Femur (tissue), 1 donor: ENCODE measurements around the gene GCNT3.

Source experiments
- DNase-seq: peaks from one replicate; pipeline ENCODE4 v3.0.0-alpha.2; 2017

Gene GCNT3, protein sequence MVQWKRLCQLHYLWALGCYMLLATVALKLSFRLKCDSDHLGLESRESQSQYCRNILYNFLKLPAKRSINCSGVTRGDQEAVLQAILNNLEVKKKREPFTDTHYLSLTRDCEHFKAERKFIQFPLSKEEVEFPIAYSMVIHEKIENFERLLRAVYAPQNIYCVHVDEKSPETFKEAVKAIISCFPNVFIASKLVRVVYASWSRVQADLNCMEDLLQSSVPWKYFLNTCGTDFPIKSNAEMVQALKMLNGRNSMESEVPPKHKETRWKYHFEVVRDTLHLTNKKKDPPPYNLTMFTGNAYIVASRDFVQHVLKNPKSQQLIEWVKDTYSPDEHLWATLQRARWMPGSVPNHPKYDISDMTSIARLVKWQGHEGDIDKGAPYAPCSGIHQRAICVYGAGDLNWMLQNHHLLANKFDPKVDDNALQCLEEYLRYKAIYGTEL

DNA sequence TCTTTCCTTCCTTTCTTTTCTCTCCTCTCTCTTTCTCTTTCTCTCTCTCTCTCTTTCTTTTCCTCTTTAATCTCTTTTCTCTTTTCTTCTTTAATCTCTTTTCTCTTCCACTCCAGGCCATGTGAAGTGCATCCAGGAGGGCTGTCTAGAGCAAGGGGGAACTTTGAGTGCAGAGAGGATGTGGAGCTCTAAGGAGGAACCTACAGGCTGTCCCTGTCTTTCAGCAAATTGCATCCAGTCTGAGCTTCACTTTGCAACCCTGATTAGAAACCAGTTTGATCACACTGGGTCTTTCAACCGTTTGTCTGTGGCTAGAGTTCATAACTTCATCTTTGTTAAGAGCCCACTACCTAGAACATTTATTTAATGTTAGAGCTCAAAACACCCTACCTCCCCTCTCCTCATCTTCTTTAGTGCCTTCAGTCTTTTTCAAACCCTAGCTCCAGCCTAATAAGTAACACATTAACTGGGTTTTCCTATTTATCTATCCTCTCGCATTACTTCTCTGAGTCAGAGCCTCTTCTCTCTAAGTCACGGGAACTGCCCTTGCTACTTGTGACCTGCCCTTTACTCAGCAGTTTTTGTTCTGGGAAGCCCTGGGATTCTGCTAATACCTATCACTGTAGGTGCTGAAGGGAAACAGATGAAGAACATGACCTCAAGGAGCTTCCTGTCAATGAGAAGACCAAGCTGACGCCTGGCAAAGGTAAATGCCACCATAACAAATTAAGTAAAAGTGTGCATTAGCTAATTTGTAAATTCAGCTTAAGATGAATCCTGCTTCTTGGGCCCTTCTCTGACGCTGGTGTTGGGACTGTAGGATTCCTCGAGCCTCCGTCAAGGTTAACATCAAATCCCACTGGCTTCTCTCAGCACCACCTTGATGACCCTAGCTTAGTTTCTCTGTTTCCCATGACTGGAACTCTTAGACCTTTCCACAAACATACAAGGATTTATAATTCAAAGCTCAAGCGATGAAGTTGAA lies at the start of gene GCNT3:
GCNT3 (plus strand) TSS at position 508 of the 985 bp plus-strand sequence. CDS start 6,456 bp downstream, outside the sequence.
- DNase-seq: no peak

DNA sequence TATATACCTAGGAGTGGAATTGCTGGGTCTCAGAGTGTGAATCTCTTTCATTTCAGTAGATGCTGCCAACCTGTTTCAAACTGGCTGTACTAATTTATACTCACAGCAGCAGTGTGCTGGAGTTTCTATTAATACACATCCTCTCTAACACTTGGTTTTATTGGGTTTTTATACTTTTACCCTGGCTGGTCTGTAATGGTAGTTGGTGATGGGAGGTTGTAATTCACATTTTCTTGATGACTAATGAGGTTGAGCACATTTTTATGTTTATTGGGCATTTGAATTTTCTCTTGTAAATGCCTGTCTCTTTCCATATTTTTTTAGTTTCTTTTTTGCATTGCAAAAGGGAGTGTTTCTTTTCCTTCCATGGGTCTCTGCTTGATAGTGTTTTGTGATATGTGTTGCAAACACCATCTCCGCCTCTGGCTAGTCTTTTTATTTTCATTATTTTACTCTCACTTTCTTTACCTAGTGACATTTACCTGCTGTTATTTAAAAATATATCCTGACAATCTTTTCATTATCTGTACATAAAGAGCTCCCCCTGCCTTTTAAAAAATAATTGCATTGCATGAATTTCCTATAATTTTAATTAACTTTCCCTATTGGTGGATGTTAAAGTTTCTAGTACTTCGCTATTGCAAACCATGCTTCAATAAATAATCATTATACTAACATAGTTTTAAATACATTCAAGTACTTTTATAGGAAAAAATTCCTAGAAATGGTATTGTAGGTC lies 49.0 kb upstream of the GCNT3 start:
- no peak for DNase-seq

DNA sequence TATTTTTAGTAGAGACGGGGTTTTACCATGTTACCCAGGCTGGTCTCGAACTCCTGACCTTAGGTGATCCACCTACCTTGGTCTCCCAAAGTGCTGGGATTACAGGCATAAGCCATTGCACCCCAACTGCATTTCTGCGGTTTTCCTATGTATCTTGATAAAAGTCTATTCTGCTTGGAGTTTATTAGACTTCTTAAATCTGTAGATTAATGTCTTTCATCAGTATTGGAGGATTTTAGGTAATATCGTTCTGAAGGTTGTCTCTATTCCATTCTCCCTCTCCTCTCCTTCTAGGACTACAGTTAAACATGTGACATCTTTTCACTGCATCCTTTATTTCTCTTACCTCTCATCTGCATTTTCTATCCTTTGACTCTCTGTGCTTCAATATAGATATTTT lies 46.3 kb upstream of the GCNT3 start:
- no peak for DNase-seq

DNA sequence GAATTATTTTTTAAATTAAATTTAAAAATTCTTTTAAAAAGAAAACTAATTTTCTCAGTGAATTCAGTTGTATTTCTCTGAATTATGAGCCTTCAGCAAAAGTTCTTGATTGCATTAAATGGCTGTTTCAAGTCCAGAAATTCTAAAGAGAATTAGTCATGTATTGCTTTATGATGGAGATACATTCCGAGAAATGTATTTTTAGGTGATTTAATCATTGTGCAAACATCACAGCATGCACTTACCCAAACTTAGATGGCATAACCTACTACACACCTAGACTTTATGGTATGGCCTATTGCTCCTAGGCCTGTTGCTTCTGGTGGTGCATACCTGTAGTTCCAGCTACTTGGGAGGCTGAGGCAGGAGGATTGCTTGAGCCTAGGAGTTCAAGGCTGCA lies 44.3 kb upstream of the GCNT3 start:
- no peak for DNase-seq

DNA sequence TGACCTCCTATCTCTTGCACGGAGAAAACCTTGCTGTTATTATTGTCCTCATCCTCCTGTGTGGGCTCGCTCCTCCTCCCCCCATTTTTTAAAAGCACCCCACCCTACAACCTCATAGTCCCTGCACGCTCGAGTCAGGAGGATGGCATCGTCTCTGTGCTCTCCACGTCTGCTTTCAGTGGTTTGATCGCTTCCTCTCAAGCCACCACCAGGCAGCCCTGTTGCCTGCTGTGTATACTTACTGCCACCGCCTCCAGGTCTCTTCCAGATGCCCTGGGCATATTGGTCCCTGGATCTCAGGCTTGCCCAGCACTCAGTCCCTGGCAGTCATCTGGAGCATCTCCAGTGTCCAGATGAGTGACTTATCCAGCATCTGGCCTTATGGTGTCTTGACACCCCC lies 42.1 kb upstream of the GCNT3 start:
- DNase-seq: no peak

DNA sequence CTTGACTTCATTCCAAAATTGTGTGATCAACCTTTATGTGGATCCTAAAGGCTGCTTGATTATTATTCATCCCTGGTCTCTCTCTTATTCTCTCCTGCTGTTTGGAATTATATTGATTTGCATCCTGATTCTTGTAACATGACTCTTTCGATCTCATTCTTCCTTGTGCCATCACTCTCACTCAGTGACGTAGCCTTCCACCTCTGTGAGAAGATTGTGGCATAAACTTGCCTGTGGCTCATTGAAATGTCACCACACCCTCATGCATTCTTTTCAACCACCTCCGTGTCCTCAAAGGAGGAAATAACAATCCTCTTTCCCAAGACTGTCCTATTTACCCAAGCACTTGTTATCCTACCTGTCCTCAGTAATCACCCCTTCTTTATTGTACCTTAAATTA lies 41.3 kb upstream of the GCNT3 start:
- DNase-seq: no peak

DNA sequence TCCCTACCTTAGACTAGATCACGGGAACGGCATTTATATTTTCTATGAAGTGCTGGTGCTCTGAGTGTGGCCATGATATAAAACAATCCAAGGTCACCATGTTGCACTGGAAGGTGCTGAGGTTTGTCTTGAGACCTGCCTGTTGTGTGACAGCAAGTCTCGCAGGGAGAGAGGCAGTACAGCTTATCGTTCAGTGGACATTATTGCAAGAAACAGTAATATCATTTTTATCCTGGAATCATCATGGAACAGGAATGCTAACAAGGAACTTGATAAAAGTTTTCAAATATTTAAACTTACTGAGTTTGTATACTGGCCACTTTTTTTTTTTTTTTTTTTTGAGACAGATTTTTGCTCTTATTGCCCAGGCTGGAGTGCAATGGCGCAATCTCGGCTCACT lies 40.0 kb upstream of the GCNT3 start:
- no peak for DNase-seq

DNA sequence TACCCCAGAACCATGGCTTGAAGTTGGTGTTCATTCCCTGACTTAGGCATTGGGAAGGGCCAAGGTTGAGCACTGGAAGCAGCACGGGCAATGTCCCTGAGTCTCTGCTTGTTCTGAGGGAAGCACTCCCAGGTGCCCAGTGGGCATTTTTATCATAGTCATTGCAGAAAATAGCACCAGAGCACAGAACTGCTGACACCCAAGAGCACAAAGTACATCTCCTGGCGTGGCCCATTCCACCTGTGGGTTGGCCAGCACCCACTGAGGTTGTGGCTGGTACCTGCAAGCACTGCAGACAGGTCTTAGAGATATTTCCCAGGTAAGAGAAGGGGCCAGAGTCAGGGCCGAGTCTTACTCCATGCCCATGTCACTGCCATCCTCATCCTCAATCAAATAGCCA lies 28.5 kb upstream of the GCNT3 start:
- no peak for DNase-seq

DNA sequence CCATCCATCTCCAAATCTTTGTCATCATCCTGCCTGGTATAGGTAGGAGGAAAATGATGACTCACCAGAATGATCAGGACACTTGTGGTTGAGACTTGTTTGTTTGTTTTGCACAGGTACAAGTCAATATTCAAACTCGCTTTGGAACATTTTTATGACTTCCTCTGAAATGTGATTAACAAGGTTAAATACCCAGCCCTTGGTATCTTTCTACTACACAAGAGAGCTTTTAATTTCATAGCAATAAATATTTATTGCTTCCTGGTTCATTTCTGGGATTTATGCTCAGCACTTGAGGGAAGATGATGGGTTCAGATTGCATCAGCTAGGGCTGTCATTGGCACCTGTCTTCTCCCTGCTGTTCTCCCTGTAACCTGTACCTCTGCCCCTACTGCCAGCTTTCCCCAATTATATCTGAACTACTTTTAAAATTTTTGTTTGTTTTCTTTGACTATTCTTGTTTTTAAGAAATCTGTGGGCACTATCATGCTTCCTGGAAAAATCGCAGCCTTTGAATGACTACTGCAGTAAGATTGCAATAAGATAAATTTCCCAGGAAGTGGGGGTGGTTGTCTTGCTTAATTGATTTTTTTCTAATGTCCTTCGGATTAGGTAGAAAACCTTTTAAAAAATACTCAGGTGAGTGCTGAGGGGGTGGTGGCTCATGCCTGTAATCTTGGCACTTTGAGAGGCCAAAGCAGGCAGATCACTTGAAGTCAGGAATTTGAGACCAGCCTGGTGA lies 24.3 kb upstream of the GCNT3 start:
- no peak for DNase-seq

DNA sequence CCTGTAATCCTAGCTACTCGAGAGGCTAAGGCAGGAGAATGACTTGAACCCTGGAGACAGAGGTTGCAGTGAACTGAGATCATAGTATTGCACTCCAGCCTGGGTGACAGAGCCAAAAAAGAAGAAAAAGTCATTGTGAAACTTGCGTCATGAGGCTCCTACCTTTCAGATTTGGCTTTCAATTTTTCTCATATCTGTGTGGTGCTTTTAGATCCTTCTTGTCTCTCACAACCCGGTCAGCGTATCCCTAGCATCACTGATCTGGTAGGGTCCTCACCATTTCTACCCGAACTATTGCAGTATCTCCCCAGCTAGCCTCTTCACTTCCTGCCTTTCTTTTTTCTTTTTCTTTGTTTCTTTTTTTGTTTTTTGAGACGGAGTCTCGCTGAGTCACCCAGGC lies 21.6 kb upstream of the GCNT3 start:
- no peak for DNase-seq

DNA sequence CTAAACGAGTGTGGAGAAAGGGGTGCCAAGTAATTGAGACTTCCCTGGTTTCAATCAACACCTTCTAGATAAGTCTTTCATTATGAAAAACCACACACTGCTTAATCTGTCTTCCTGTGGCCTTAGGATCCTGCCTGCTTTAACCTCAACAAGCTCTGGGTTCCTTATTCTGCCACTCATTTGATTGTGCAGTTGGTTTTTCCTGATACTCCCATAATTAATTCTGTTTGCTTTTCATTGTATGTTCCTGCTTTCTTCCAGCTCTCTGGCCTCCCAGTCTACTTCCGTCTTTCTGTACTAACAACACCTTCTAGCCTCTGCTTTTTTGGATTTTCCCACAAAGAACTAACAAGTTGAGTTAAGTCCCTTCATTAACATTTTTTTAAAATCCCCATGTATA lies 20.2 kb upstream of the GCNT3 start:
- DNase-seq: no peak

DNA sequence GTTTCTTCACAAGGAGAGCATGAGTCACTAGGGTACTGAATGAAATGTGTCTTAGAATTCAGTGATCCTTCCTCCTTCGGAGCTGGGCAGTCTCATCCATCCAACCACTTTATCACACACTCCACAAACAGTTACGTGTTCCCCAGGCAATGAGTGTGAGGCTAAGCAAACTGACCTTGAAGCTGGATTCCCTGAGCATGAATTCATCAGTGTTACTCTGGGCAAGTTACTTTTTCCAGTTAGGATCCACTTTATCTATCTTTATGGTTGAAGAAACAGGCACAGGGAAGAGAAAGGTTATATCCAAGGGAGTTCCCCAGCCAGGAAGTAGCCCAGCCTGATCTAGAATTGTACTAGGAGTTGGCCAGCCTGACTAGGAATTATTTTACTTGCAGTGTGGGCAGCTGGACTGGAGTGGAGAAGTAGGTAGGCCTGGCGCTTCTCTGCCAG lies 17.1 kb upstream of the GCNT3 start:
- no peak for DNase-seq

DNA sequence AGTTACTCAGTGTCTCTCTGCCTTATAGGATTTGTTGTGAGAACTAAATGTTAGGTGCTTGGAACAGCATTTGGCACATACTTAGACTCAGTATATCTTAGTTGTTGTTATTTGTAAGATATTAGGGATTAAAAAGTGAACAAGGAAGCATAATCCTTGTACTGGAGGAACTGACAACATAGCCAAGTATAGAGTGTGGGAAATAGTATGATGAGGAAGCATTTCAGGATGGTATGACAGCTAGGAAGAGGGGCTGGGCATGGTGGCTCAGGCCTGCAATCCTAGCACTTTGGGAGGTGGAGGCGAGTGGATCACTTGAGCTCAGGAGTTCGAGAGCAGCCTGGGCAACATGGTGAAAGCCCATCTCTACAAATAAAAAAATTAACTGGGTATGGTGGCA lies 16.6 kb upstream of the GCNT3 start:
- no peak for DNase-seq

DNA sequence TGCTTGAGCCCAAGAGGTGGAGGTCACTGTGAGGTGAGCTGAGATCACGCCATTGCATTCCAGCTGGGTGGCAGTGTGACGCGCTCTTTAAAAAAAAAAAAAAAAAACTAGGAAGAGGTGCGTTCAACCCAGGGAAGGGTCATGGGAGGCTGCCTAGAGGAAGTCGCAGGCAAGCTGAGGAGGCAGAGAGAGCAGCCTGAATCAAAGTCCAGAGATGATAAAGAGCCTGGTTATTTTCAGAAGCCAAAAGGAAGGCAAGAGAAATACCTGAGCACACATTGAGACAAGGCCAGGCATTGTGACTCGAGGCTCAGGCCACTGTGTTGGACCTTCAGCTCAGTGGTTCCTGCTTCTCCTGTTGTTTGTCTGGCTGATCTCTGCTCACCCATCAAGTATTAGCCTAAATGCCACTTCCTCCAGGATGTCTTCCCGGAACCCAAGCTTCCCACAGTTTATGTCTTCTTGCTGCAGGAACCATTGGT lies 16.1 kb upstream of the GCNT3 start:
- no peak for DNase-seq

DNA sequence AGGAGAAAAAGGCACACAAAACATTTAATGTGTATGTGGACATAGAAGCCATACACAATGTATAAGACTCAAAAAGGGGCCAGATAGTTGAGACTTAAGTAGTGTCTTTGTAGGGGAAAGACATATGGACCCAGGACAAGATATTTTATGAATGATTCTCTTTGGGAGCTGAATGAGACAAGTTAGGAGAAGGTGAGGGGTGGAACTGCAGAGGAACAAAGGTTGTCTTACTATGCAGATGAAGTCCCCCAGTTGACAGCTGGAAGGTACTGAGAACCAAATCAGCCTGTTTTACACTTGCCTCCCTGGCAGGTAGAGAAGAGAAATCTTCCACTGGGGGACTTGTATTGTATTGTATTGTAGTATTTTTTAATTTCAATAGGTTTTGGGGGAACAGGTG lies 14.9 kb upstream of the GCNT3 start:
- DNase-seq: no peak

DNA sequence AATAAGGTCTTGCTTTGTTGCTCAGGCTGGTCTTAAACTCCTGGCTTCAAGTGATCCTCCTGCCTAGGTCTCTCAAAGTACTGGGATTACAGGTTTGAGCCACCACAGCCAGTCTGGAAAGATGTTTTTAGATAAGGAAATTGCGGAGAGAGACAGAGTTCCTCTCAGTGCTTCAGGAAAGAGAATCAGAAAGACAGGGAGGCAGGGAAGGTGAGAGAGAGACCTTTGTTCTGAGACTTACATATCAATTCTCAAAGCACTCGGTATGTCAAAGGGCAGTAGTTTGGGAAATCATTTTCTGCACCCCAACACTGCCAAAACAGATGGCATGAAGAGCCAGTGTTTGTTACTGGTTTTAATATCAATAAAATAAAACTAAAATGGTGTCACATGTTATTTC lies 13.1 kb upstream of the GCNT3 start:
- no peak for DNase-seq

DNA sequence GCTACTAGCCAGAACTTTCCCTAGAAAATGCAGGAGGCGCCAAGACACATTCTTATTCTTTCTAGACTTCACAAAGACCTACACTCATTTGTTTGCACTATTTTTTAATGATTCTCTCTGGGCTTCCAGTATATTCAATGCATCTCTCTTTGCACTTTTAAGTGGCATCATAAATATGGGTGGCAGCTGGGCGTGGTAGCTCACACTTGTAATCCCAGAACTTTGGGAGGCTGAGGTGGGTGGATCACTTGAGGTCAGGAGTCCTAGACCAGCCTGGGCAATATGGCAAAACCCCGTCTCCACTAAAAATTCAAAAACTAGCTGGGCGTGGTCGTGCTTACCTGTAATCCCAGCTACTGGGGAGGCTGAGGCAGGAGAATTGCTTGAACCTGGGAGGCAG lies 5.6 kb upstream of the GCNT3 start:
- DNase-seq: no peak

DNA sequence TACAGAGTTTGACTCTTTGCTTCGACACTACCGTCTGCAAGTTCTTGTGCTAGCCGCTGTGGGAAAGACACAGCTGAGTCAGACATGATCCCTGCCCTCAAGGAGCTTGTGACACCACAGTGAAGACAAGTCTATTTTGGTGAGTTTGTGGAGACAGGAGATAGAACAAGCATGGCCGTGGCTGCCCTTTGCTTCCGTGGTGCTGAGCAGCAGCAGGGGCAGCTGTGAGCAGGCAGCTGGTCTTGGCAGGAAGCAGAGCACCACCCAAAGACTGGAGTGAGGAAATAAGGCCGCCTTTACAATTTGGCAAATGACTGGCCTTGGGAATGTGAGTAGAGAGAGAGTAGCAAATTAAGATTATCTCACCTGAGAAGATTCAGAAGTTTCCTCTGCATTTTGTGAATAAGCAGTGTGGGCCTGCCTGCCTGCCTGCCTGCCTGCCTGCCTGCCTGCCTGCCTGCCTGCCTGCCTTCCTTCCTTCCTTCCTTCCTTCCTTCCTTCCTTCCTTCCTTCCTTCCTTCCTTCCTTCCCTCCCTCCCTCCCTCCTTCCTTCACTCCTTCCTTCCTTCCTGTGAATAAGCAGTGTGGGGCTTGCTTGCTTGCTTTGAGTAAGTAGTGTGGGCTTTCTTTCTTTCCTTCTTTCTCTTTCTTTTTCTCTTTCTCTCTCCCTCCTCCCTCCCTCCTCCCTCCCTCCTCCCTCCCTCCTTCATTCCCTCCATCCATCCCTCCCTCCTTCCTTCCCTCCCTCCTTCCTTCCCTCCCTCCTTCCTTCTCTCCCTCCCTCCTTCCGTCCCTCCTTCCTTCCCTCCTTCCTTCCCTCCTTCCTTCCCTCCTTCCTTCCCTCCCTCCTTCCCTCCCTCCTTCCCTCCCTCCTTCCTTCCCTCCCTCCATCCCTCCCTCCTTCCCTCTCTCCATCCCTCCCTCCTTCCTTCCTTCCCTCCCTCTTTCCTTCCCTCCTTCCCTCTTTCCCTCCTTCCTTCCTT lies 1.6 kb upstream of the GCNT3 start:
- DNase-seq: no peak

DNA sequence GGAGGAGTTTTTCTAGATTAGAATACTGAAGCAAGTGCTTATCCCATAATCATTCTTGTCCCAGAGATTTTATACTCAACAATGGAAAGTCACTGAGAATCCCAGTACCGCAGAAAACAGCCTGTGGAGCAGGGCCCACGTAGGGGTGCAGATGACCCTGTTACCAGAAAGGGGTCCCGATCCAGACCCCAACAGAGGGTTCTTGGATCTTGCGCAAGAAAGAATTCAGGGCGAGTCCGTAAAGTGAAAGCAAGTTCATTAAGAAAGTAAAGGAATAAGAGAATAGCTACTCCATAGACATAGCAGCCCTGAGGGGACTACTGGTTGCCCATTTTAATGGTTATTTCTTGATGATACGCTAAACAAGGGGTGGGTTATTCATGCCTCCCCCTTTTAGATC lies 2.6 kb downstream of the GCNT3 start:
- DNase-seq: no peak

DNA sequence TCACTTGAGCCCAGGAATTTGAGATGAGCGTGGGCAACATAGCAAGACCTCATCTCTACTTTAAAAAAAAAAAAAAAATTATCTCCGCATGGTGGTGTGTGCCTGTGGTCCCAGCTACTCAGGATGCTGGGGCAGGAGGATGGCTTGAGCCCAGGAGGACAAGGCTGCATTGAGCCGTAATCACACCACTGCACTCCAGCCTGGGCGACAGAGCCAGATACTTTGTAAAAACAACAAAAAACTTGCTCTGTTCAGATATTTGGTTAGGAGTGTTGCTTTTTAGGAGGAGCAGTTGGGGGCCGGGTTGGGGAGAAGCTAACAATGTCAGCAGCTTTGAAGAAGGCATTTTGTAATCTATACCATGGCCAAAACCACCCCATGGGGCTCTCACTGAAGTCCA lies 4.1 kb downstream of the GCNT3 start:
- DNase-seq: no peak

DNA sequence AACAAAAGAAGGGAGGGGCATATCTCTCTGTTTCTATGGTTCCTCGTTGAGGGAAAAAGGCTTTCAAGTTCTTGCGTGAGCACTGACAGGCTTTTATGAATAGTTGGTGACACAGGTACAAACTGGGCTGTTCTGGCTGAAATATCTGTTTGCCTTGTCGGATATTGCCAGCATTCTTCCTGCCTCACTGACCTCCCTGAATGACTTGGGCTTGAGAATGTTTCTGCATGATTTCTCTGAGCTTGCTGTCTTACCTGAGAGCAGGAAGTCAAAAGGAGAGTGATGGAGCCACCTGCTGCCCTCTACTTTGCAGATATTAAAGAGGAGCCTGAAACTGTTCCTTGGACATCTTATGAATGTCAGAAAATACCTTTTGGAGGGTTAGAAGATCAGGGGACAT lies 4.8 kb downstream of the GCNT3 start:
- no peak for DNase-seq
